BJ (cell line): ENCODE results near the gene ZFP1. TPM values are rescaled to one million over a fixed set of nuclear protein-coding genes. Genes with fewer than 3 reads are reported as not detected.

Experiments
- CTCF ChIA-PET: fragments of 350-600 bp; formaldehyde crosslinking; extraction: SDS; loops from one replicate; lab custom pipeline; 2021; ENCODE audit warnings: antibody characterized with exemption, inconsistent platforms; lab: Yijun Ruan, JAX
- POLR2A ChIA-PET: fragments of 300-600 bp; sonication (Branson Sonifier 250); formaldehyde crosslinking; extraction: SDS; loops from one replicate; lab custom pipeline; 2021; ENCODE audit warnings: antibody characterized with exemption; lab: Charles Lee
- DNase-seq: peaks from one replicate; pipeline ENCODE4 v3.0.0-alpha.2; 2011; ENCODE audit warnings: low read depth
- H3K27me3 ChIP-seq: 2 replicates; pipeline ENCODE4 v1.6.0; 2011; ENCODE audit warnings: low read length; ENCODE audit not compliant: control insufficient read depth, insufficient read depth
- H3K36me3 ChIP-seq: 2 replicates; pipeline ENCODE4 v1.5.1; 2011; ENCODE audit warnings: low read length; ENCODE audit not compliant: control insufficient read depth, insufficient read depth
- H3K4me3 ChIP-seq: 2 replicates; pipeline ENCODE4 v1.5.1; 2011; ENCODE audit warnings: low read depth, mild to moderate bottlenecking, control low read depth, low read length
- CTCF ChIP-seq: IDR thresholded peaks from 2 replicates; pipeline ENCODE4 v1.5.1; 2011; ENCODE audit warnings: low read depth, mild to moderate bottlenecking, control low read depth, inconsistent platforms, low read length, moderate library complexity; ENCODE audit not compliant: insufficient read depth
- polyA plus RNA-seq: library from polyadenylated mRNA; depleted of rRNA; stranded (reverse); fragments of >200 nt; gene quantifications from 2 replicates; pipeline ENCODE4 v1.2.3, GENCODE V29; 2011; rRNA removed

Gene ZFP1
- polyA plus RNA-seq, 1 experiment: 3.4 TPM

- POLR2A ChIA-PET: no interaction called here
- CTCF ChIA-PET: interaction anchor here (0.6 to 2.5 kb wide), 3 partner anchors 17 to 59 kb away, joined by 3 to 16 read pairs (median 7); no protein-coding TSS in a partner anchor
- H3K36me3 ChIP-seq: no peaks in the 10 kb centered on the region
- no peaks in the 10 kb centered on the region for H3K27me3 ChIP-seq
- TF ChIP-seq CTCF: no peak
- no peak overlapping the region for H3K4me3 ChIP-seq
- DNase-seq: no peak
Measured at GRCh38 chr16:75219838-75220237, 71.5 kb downstream of the ZFP1 start.

Other genes with a start within 250 kb of the ZFP1 start
- gene WDR59, start 163.4 kb upstream of the ZFP1 start, polyA plus RNA-seq: 36.7 and 47.5 TPM in 2 replicates
- gene ZNRF1, start 149.5 kb upstream of the ZFP1 start, polyA plus RNA-seq: 21.7 and 24.1 TPM in 2 replicates
- gene LDHD, start 31.7 kb upstream of the ZFP1 start, polyA plus RNA-seq: 0.60 and 0.71 TPM in 2 replicates
- not detected in 2 replicates for gene CTRB2, start 58.6 kb downstream of the ZFP1 start, polyA plus RNA-seq
- gene CTRB1, start 70.5 kb downstream of the ZFP1 start, polyA plus RNA-seq: not detected in 2 replicates
- gene BCAR1, start 103.1 kb downstream of the ZFP1 start, polyA plus RNA-seq: 28.9 and 57.3 TPM in 2 replicates